Peyer's patch (tissue), 4 donors: ENCODE data around the gene ZBTB20.

Experiments used
- CTCF ChIP-seq, 6 experiments: fragments of 450-650 bp in 4 of 6; fragments of 200-600 bp in 2 of 6; sonication (generic) in 1 of 6; IDR thresholded peaks; one replicate each; pipeline ENCODE4 v1.5.1; 2017 to 2019; ENCODE audit warnings: antibody characterized with exemption in 6 of 6, mild to moderate bottlenecking in 3 of 6, moderate library complexity in 1 of 6
- POLR2A ChIP-seq, 2 donors: fragments of 450-650 bp; IDR thresholded peaks; one replicate each; pipeline ENCODE4 v1.5.1; 2017; ENCODE audit warnings: antibody characterized with exemption in 2 of 2, mild to moderate bottlenecking in 2 of 2, moderate library complexity in 2 of 2

GRCh38 chr3:114700637-114701234 lies 446.4 kb downstream of the ZBTB20 start:
- TF ChIP-seq CTCF (IDR thresholded peaks at IDR 0.05) = no peak
- TF ChIP-seq POLR2A (IDR thresholded peaks at IDR 0.05) = no peak
